ENCODE measurements around the gene PITPNM3. TPM values are rescaled to one million over a fixed set of nuclear protein-coding genes. Genes with fewer than 3 reads are reported as not detected.

PITPNM3 gene
- total and polyA plus RNA-seq, 10 donors, result 5.4 to 215 (median 125) TPM

GRCh38 chr17:6402258-6402657, 154.1 kb downstream of the PITPNM3 start:
- no peaks in the 10 kb centered on the region for H3K36me3 ChIP-seq
- no peaks in the 10 kb centered on the region for H3K4me1 ChIP-seq
- H3K4me3 ChIP-seq, result no peak overlapping the region
- peaks cover 0 to 36% (median 0%) of the 10 kb centered on the region in 7 donors for H3K27me3 ChIP-seq (replicated peaks in 1 of 7)
- peaks cover 0 to 17% (median 10%) of the 10 kb centered on the region in 8 donors for H3K9me3 ChIP-seq
- 78 to 89% (median 87%) methylated on average over 6 of the region's 6 CpGs for WGBS, 5 donors
- intact Hi-C loops (cut with DNase I; ENCODE audit: low total_unique reads), result no loop called here
- H3K27ac ChIP-seq, result no peak overlapping the region
- TF ChIP-seq POLR2AphosphoS5 (IDR thresholded peaks at IDR 0.05) (no peak), POLR2A (IDR thresholded peaks at IDR 0.05) (no peak), CTCF (IDR thresholded peaks at IDR 0.05 in 8 of 11, conservative IDR thresholded peaks at IDR 0.05 in 3 of 11) (no peak)
- DNase-seq, result no peak

Small RNA genes lying within 50 kb of the gene (small RNA-seq; reads per million reads assigned to genes)
- gene RF00017 (0 reads per million in 4 donors), gene RNA5SP435 (1.6 to 3.2 (median 1.8) reads per million in 4 donors)

Other genes with a start within 250 kb of the PITPNM3 start
- under 1 TPM in 4 of 7 donors, not detected in 3; 0.17 to 0.34 (median 0.29) TPM for gene AIPL1, start 121.4 kb downstream of the PITPNM3 start, total RNA-seq
- gene AIPL1, start 121.4 kb downstream of the PITPNM3 start, polyA plus RNA-seq, result under 1 TPM in 2 of 3 donors, not detected in 1; 0.10 to 0.24 TPM
- 10 to 100 TPM in 1 of 7 donors, 1 to 10 TPM in 6; 1.8 to 11.6 (median 3.9) TPM for gene PIMREG, start 112.1 kb downstream of the PITPNM3 start, total RNA-seq
- gene PIMREG, start 112.1 kb downstream of the PITPNM3 start, polyA plus RNA-seq, result 1 to 10 TPM; 1.3 to 4.0 (median 1.6) TPM
- 10 to 100 TPM; 13.1 to 21.8 (median 18.9) TPM for gene KIAA0753, start 84.2 kb upstream of the PITPNM3 start, total RNA-seq
- gene KIAA0753, start 84.2 kb upstream of the PITPNM3 start, polyA plus RNA-seq, result 1 to 10 TPM; 4.2 to 9.5 (median 5.6) TPM
- 100 to 1,000 TPM in 2 of 7 donors, 10 to 100 TPM in 5; 38.8 to 114 (median 76.2) TPM for gene TXNDC17, start 84.5 kb upstream of the PITPNM3 start, total RNA-seq
- gene TXNDC17, start 84.5 kb upstream of the PITPNM3 start, polyA plus RNA-seq, result 100 to 1,000 TPM in 2 of 3 donors, 10 to 100 TPM in 1; 90.5 to 215 (median 140) TPM
- gene MED31, start 95.0 kb upstream of the PITPNM3 start, total RNA-seq, result 10 to 100 TPM in 6 of 7 donors, 1 to 10 TPM in 1; 6.0 to 18.2 (median 16.1) TPM
- gene MED31, start 95.0 kb upstream of the PITPNM3 start, polyA plus RNA-seq, result 10 to 100 TPM; 17.3 to 28.9 (median 17.5) TPM
- gene C17orf100, start 95.2 kb upstream of the PITPNM3 start, total RNA-seq, result 1 to 10 TPM; 1.1 to 2.8 (median 2.3) TPM
- gene C17orf100, start 95.2 kb upstream of the PITPNM3 start, polyA plus RNA-seq, result 1 to 10 TPM; 4.2 to 4.7 (median 4.3) TPM
- 10 to 100 TPM in 2 of 7 donors, 1 to 10 TPM in 5; 1.3 to 18.4 (median 7.0) TPM for gene SLC13A5, start 156.8 kb upstream of the PITPNM3 start, total RNA-seq
- 1 to 10 TPM; 1.0 to 2.8 (median 1.3) TPM for gene SLC13A5, start 156.8 kb upstream of the PITPNM3 start, polyA plus RNA-seq
- 100 to 1,000 TPM in 5 of 7 donors, 10 to 100 TPM in 2; 69.0 to 176 (median 117) TPM for gene XAF1, start 199.5 kb upstream of the PITPNM3 start, total RNA-seq
- 10 to 100 TPM; 26.4 to 61.6 (median 31.4) TPM for gene XAF1, start 199.5 kb upstream of the PITPNM3 start, polyA plus RNA-seq
- under 1 TPM in 2 of 7 donors, not detected in 5; 0.70 to 0.75 TPM for gene FBXO39, start 219.7 kb upstream of the PITPNM3 start, total RNA-seq
- under 1 TPM in 2 of 3 donors, not detected in 1; 0.26 to 0.27 TPM for gene FBXO39, start 219.7 kb upstream of the PITPNM3 start, polyA plus RNA-seq

Data from spleen (tissue), 11 donors.